ENCODE measurements around the gene REV1. TPM values are rescaled to one million over a fixed set of nuclear protein-coding genes. Genes with fewer than 3 reads are reported as not detected.
"Not testable (repeated sequence)": the region's sequence is repeated elsewhere in the genome, so short reads cannot be mapped to it uniquely, and the experiment has no call there.

The REV1 gene
- 37.1 and 38.0 TPM in 2 replicates for total RNA-seq

GRCh38 chr2:99489761-99490622 is at the start of gene REV1:
TSS of gene REV1 (minus strand) at chr2:99490017. CDS start at chr2:99464975, 25,042 bp downstream.
- intact Hi-C loops (cut with micrococcal nuclease) = loop anchor here (1.0 to 10.0 kb wide), 7 partner anchors 48 to 653 kb away; partner anchors contain the start of genes LIPT1, MITD1, MRPL30 and TSGA10

- intact Hi-C loops (cut with micrococcal nuclease) = no loop called here
Observed at GRCh38 chr2:99537910-99538485, 48.2 kb upstream of the REV1 start.

- intact Hi-C loops (cut with micrococcal nuclease) = no loop called here
Observed at GRCh38 chr2:99524056-99524455, 34.2 kb upstream of the REV1 start.

- intact Hi-C loops (cut with micrococcal nuclease) = no loop called here
Observed at GRCh38 chr2:99522157-99522556, 32.3 kb upstream of the REV1 start.

- intact Hi-C loops (cut with micrococcal nuclease) = no loop called here
Observed at GRCh38 chr2:99520813-99521212, 31.0 kb upstream of the REV1 start.

GRCh38 chr2:99520195-99520594 is 30.4 kb upstream of the REV1 start:
- intact Hi-C loops (cut with micrococcal nuclease) = no loop called here

- intact Hi-C loops (cut with micrococcal nuclease) = no loop called here
Observed at GRCh38 chr2:99514357-99514756, 24.5 kb upstream of the REV1 start.

GRCh38 chr2:99512181-99512591 is 22.4 kb upstream of the REV1 start:
- intact Hi-C loops (cut with micrococcal nuclease) = no loop called here

GRCh38 chr2:99509387-99509786 is 19.6 kb upstream of the REV1 start:
- intact Hi-C loops (cut with micrococcal nuclease) = no loop called here

- intact Hi-C loops (cut with micrococcal nuclease) = no loop called here
Observed at GRCh38 chr2:99507937-99508818, 18.4 kb upstream of the REV1 start.

GRCh38 chr2:99504844-99505584 is 15.2 kb upstream of the REV1 start:
- intact Hi-C loops (cut with micrococcal nuclease) = no loop called here

- intact Hi-C loops (cut with micrococcal nuclease) = not testable (repeated sequence)
Observed at GRCh38 chr2:99503662-99504416, 14.0 kb upstream of the REV1 start.

- intact Hi-C loops (cut with micrococcal nuclease) = loop anchor here (10.0 kb wide), 1 partner anchor 341 kb away; the partner anchor contains the start of genes LIPT1 and TSGA10
Observed at GRCh38 chr2:99496021-99496420, 6.2 kb upstream of the REV1 start.

GRCh38 chr2:99495115-99495860 is 5.5 kb upstream of the REV1 start:
- intact Hi-C loops (cut with micrococcal nuclease) = loop anchor here (10.0 kb wide), 1 partner anchor 340 kb away; the partner anchor contains the start of genes LIPT1 and TSGA10

- intact Hi-C loops (cut with micrococcal nuclease) = loop anchor here (5.0 to 10.0 kb wide), 3 partner anchors 338 to 655 kb away; partner anchors contain the start of genes LIPT1 and TSGA10
Observed at GRCh38 chr2:99492721-99493120, 2.9 kb upstream of the REV1 start.

- intact Hi-C loops (cut with micrococcal nuclease) = loop anchor here (1.0 to 10.0 kb wide), 6 partner anchors 155 to 654 kb away; partner anchors contain the start of genes LIPT1, MITD1, MRPL30 and TSGA10
Observed at GRCh38 chr2:99490623-99491461, 1.0 kb upstream of the REV1 start.

GRCh38 chr2:99489063-99489760 is 605 bp downstream of the REV1 start:
- intact Hi-C loops (cut with micrococcal nuclease) = loop anchor here (5.0 kb wide), 1 partner anchor 47 kb away; no protein-coding TSS in a partner anchor
